Measurements from ENCODE around the gene TUBB2B.
"Not testable (repeated sequence)": the region's sequence is repeated elsewhere in the genome, so short reads cannot be mapped to it uniquely, and the experiment has no call there.

The TUBB2B gene

DNA sequence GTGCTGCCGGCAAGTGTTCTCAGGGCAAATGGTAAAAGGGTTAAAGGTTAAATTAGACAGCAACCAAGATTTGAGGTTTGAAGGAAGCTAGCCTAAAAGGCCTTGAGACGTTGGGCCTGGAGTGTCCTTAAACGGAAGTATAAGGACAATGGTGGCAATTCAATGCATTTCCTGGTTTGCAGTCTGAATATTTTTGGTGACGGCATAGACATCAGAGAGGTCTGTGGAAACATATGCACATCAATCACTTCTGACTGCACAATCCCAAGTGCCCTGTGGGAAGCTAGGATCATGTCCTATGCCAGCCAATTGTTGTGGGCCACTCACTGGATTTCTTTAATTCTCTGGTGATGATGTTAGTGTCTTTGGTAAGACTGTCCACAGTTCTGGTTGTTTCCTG lies 44.4 kb downstream of the TUBB2B start:
- DNase-seq, result no peak

DNA sequence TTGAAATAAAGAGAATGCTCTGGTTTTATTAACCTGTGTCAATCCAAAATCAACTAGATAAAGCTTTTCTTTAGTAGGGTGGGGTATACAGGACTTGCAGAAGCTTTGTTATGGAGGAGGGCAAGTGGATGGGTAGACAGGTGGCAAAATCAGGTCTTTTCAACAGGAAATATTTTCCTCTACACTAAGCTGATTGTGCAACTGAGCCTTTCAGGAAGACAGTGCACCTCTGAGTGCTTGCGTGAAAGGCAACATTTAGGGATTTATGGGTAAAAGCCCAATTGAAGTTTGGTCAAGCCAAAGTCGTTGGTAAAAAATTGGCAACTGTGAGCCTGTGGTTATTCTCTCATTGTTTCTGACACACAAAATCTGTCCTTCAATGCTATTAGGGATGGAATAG lies 46.3 kb downstream of the TUBB2B start:
- DNase-seq, result no peak

DNA sequence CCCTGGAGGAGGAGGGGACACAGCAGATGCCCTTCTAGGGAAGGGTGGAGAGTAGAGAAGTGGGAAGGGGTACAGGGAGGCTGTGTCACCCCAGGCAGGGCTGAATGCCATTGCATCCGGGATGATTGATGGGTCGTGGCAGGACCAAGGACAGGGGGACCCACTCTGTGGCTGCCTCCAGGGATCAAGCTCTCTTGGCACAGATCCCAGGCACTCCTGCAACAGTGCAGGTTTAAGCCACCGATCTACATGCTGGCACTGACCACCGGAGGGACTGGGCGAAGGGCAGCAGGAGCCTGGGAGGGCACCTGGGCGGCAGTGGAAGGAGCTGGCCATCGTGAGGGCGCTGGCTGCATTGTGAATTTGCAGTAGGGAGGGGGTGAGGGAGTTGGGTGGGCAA lies 47.5 kb downstream of the TUBB2B start:
- DNase-seq, result not testable (repeated sequence)

DNA sequence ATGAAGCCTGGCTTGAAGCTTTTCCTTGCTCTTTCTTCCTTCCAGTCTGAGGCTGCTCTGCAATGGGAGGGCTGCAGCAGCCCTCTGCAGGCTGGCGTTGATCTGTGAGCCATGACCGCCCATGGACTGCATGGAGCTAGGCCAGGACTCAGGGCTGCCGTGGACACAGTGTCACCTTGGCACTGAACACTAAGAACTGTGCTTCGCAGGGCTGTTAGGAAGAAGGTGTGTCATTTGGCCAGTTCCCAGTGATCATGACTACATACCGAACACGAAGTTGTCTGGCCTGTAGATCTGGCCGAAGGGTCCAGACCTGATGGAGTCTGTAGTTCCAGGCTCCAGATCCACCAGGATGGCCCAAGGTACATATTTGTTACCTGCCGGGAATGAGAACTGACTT lies 48.8 kb downstream of the TUBB2B start:
- not testable (repeated sequence) for DNase-seq

DNA sequence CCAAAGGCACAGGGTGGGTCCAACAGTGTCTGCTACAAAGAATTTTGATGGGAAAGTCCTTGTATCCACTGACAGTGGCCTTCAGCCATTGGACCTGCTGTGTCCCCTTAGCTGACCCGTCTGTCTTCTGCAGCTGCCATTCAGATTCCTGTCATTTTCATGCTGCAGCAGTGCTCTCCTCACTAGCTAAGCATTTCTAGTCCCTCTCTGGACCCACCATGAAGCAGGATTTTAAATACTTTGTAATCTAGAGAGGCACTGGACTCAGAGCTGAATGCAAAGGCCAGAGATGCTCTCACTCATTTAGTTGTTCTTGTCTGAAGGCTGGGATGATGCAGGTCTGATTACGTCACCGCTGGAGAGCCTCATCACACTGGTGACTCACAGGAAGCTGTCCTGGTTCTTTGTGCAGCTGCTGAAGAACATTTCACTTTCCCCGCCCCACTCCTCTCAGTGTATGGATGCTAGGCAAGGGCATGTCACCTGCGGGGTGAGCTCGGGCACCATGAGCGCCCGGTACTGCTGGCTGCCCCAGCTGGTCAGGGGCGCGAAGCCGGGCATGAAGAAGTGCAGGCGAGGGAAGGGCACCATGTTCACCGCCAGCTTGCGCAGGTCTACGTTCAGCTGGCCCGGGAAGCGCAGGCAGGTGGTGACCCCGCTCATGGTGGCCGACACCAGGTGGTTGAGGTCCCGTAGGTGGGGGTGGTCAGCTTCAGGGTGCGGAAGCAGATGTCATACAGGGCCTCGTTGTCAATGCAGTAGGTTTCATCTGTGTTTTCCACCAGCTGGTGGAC lies 50.7 kb downstream of the TUBB2B start:
- no peak for DNase-seq

DNA sequence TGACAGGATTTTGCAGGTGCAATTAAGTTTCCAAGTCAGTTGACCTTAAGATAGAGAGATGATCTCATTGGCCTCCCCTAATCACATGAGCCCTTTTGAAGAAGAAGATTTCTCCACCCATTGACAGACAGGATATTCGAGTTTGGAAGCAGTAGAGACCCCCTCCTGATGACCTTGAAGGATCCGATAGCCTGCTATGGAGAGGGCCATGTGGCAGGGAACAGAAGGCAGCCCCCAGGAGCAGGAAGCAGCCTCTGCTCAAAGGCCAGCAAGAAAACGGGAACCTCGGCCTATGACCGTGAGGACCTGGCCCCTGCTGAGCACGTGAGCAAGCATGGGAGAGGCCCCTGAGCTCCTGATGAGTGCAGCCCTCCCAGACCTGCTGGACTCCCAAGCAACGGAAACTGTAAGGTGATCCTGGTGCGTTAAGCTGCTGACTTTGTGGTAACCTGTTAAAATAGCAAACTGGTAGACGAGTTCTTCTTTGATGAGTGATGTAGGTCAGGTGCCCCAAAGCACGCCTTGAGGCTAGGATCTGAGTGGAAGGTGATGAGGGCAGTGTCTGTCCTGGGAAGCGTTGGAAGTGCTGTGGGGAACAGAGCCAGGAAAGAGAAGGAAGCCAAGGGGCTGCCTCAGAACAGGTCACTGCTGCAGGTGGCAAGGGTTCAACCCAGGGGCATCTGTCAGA lies 51.6 kb downstream of the TUBB2B start:
- DNase-seq, result no peak
